ENCODE results near the gene PCBP2. TPM values are rescaled to one million over a fixed set of nuclear protein-coding genes. Genes with fewer than 3 reads are reported as not detected.

PCBP2 gene
- polyA plus RNA-seq, 1 donor from 2014 or later = 242 TPM

DNA sequence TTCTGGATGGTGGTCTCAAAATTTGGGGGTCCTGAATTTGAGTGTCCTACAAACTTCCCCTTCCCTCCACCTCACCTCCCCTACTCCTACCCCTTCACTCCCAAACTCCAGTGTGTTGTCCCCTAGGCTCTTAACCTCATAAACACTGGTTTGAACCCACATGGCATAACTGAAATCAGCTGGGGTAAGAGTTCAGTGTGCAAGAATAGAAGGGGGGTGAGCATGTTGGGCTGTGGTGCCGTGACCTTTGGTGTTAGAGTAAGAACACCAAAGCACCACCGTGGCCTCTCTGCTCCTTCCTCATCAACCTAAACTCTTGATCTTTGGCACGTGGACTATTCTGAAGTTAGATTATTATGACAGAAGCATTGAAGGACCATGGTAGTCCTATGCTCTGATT, 11.0 kb downstream of the PCBP2 start:
- H3K9ac ChIP-seq (ENCODE audit: low read length) = no peak overlapping the region
- no peaks in the 10 kb centered on the region for H3K27me3 ChIP-seq (ENCODE audit: insufficient read depth, low read depth, low read length)
- H3K4me2 ChIP-seq (ENCODE audit: low read length) = no peak overlapping the region
- H4K20me1 ChIP-seq (ENCODE audit: insufficient read depth) = peaks cover 39% of the 10 kb centered on the region
- H3K36me3 ChIP-seq (ENCODE audit: insufficient read depth, low read length) = peaks cover 19% of the 10 kb centered on the region
- no peak for TF ChIP-seq EP300 (conservative IDR thresholded peaks at IDR 0.05; ENCODE audit: poor library complexity, severe bottlenecking)
- H3K79me2 ChIP-seq (replicated peaks; ENCODE audit: insufficient read depth, low read length) = peaks cover 29% of the 10 kb centered on the region
- H3F3A ChIP-seq (ENCODE audit: insufficient read depth, low read length, poor library complexity, severe bottlenecking) = no peaks in the 10 kb centered on the region
- no peak overlapping the region for H2AFZ ChIP-seq (ENCODE audit: low read depth, low read length)
- no peaks in the 10 kb centered on the region for H3K9me3 ChIP-seq (ENCODE audit: low read length)
- no peak overlapping the region for H3K4me3 ChIP-seq (ENCODE audit: low read length)
- no peaks in the 10 kb centered on the region for H3K9me2 ChIP-seq (ENCODE audit: insufficient read depth, low read length)
- H3K27ac ChIP-seq (ENCODE audit: low read length) = no peak overlapping the region

DNA sequence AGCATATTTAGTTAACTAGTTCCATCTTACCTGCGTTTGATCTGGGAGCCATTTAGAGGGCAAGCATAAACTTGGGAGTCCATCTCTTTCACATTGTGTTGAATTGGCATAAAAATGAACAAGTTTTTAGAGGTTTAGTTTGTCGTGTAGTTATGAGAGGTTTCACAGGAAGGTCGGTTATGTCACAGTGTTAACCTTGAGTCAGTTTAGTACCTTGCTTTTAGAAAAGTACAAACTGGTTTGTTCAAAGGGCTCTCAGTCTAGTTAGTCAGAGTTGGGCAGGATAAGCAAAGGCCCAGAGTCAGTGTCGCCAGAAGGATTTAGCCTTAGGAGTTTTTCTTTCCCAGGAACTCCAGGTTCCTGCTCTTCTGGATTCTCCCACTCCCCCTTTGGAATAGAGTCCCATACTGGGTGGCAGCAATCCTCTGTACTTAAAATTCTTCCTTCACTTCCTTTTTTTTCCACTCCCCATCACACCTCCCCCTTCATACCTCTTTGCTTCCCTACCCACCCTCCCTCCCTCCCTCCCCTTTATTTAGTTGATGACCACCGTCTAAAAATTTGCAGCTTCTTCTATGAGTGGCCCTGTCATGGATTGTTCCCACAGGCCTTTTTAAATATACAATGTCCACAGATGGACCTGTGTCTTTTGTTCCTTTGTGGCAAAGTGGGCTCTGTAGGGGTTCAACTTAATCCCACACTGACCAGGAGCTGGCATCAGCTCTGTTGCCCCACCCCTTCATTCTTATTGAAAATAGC, 12.1 kb downstream of the PCBP2 start:
- Histone ChIP-seq H3K36me3 (ENCODE audit: insufficient read depth, low read length) (peaks cover 19% of the 10 kb centered on the region), H3K4me3 (ENCODE audit: low read length) (no peak overlapping the region), H3K9me2 (ENCODE audit: insufficient read depth, low read length) (no peaks in the 10 kb centered on the region), H3K9me3 (ENCODE audit: low read length) (no peaks in the 10 kb centered on the region), H3K27me3 (ENCODE audit: insufficient read depth, low read depth, low read length) (no peaks in the 10 kb centered on the region), H3K9ac (ENCODE audit: low read length) (no peak overlapping the region), H3F3A (ENCODE audit: insufficient read depth, low read length, poor library complexity, severe bottlenecking) (no peaks in the 10 kb centered on the region), H3K79me2 (replicated peaks; ENCODE audit: insufficient read depth, low read length) (peaks cover 33% of the 10 kb centered on the region), H3K4me2 (ENCODE audit: low read length) (no peak overlapping the region), H3K27ac (ENCODE audit: low read length) (no peak overlapping the region), H2AFZ (ENCODE audit: low read depth, low read length) (no peak overlapping the region), H4K20me1 (ENCODE audit: insufficient read depth) (peaks cover 35% of the 10 kb centered on the region)
- TF ChIP-seq, protein P1, sequence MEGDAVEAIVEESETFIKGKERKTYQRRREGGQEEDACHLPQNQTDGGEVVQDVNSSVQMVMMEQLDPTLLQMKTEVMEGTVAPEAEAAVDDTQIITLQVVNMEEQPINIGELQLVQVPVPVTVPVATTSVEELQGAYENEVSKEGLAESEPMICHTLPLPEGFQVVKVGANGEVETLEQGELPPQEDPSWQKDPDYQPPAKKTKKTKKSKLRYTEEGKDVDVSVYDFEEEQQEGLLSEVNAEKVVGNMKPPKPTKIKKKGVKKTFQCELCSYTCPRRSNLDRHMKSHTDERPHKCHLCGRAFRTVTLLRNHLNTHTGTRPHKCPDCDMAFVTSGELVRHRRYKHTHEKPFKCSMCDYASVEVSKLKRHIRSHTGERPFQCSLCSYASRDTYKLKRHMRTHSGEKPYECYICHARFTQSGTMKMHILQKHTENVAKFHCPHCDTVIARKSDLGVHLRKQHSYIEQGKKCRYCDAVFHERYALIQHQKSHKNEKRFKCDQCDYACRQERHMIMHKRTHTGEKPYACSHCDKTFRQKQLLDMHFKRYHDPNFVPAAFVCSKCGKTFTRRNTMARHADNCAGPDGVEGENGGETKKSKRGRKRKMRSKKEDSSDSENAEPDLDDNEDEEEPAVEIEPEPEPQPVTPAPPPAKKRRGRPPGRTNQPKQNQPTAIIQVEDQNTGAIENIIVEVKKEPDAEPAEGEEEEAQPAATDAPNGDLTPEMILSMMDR (IDR thresholded peaks at IDR 0.05; ENCODE audit: poor library complexity, severe bottlenecking) = no peak
- TF ChIP-seq EP300 (conservative IDR thresholded peaks at IDR 0.05; ENCODE audit: poor library complexity, severe bottlenecking) (no peak), SMC3 (conservative IDR thresholded peaks at IDR 0.05; ENCODE audit: poor library complexity) (no peak), RAD21 (conservative IDR thresholded peaks at IDR 0.05) (no peak), MXI1 (conservative IDR thresholded peaks at IDR 0.05; ENCODE audit: poor library complexity, severe bottlenecking) (no peak), TAF1 (IDR thresholded peaks at IDR 0.05; ENCODE audit: low read depth) (no peak), POLR2AphosphoS5 (IDR thresholded peaks at IDR 0.05) (no peak), EZH2 (IDR thresholded peaks at IDR 0.05; ENCODE audit: borderline replicate concordance, insufficient read depth, low read length, poor library complexity, severe bottlenecking) (no peak)
- TF ChIP-seq, protein P2, sequence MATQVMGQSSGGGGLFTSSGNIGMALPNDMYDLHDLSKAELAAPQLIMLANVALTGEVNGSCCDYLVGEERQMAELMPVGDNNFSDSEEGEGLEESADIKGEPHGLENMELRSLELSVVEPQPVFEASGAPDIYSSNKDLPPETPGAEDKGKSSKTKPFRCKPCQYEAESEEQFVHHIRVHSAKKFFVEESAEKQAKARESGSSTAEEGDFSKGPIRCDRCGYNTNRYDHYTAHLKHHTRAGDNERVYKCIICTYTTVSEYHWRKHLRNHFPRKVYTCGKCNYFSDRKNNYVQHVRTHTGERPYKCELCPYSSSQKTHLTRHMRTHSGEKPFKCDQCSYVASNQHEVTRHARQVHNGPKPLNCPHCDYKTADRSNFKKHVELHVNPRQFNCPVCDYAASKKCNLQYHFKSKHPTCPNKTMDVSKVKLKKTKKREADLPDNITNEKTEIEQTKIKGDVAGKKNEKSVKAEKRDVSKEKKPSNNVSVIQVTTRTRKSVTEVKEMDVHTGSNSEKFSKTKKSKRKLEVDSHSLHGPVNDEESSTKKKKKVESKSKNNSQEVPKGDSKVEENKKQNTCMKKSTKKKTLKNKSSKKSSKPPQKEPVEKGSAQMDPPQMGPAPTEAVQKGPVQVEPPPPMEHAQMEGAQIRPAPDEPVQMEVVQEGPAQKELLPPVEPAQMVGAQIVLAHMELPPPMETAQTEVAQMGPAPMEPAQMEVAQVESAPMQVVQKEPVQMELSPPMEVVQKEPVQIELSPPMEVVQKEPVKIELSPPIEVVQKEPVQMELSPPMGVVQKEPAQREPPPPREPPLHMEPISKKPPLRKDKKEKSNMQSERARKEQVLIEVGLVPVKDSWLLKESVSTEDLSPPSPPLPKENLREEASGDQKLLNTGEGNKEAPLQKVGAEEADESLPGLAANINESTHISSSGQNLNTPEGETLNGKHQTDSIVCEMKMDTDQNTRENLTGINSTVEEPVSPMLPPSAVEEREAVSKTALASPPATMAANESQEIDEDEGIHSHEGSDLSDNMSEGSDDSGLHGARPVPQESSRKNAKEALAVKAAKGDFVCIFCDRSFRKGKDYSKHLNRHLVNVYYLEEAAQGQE (IDR thresholded peaks at IDR 0.05; ENCODE audit: borderline replicate concordance) = no peak
